CD4-positive, alpha-beta T cell (primary cell): Measurements from ENCODE around the gene NADK. TPM values are rescaled to one million over a fixed set of nuclear protein-coding genes. Genes with fewer than 3 reads are reported as not detected.

Source experiments
- ATAC-seq: fragments of 200-7000 bp; cut with Tn5 transposase; one replicate; pipeline ENCODE4 v1.10.0; 2022; ENCODE audit warnings: mild to moderate bottlenecking; ENCODE audit not compliant: poor library complexity
- CTCF ChIA-PET: fragments of 350-600 bp; sonication (Branson Sonifier 250); formaldehyde crosslinking; loops from one replicate; lab custom pipeline; 2021; ENCODE audit warnings: antibody characterized with exemption, inconsistent platforms; lab: Charles Lee
- POLR2A ChIA-PET: fragments of 350-600 bp; sonication (Branson Sonifier 250); formaldehyde crosslinking; loops from one replicate; lab custom pipeline; 2021; ENCODE audit warnings: antibody characterized with exemption, inconsistent platforms; lab: Charles Lee
- DNase-seq, 14 experiments: peaks; one replicate each; pipeline ENCODE4 v3.0.0-alpha.2; 2013 to 2020; ENCODE audit warnings: mixed read lengths in 2 of 14
- H3K27ac ChIP-seq, 2 donors: one replicate each; pipeline versions ENCODE4 v1.5.1 to v1.7.0; 2013; ENCODE audit warnings: low read length in 2 of 2, low read depth in 1 of 2, mild to moderate bottlenecking in 1 of 2
- H3K27me3 ChIP-seq, 2 experiments: 1 replicate in 1 of 2; 2 replicates in 1 of 2; pipeline versions ENCODE4 v1.6.1 to v1.7.0; 2013; ENCODE audit warnings: low read length in 2 of 2, control low read depth in 1 of 2, mild to moderate bottlenecking in 1 of 2, moderate library complexity in 1 of 2; ENCODE audit not compliant: insufficient read depth in 2 of 2, control insufficient read depth in 1 of 2
- H3K36me3 ChIP-seq: one replicate; pipeline ENCODE4 v1.6.1; 2013; ENCODE audit warnings: low read length, control low read depth; ENCODE audit not compliant: insufficient read depth
- H3K4me1 ChIP-seq: one replicate; pipeline ENCODE4 v1.6.1; 2013; ENCODE audit warnings: low read length, control low read depth; ENCODE audit not compliant: insufficient read depth
- H3K4me3 ChIP-seq: one replicate; pipeline ENCODE4 v1.5.1; 2013; ENCODE audit warnings: mild to moderate bottlenecking, low read length, moderate library complexity
- H3K9me3 ChIP-seq, 2 experiments: 1 replicate in 1 of 2; 2 replicates in 1 of 2; pipeline versions ENCODE4 v1.6.1 to v1.7.0; 2013; ENCODE audit warnings: low read length in 2 of 2, mild to moderate bottlenecking in 2 of 2, control low read depth in 1 of 2, moderate library complexity in 1 of 2; ENCODE audit not compliant: control insufficient read depth in 1 of 2, insufficient read depth in 1 of 2
- H3K27ac Mint-ChIP-seq: one replicate; pipeline ENCODE4 v1.8.0; 2020; ENCODE audit warnings: mixed read lengths
- H3K27me3 Mint-ChIP-seq: one replicate; pipeline ENCODE4 v1.8.0; 2021; ENCODE audit warnings: mixed read lengths
- H3K36me3 Mint-ChIP-seq: one replicate; pipeline ENCODE4 v1.8.0; 2021; ENCODE audit warnings: low read depth, mixed read lengths
- H3K4me1 Mint-ChIP-seq: one replicate; pipeline ENCODE4 v1.8.0; 2021; ENCODE audit warnings: low read depth, mixed read lengths
- H3K4me3 Mint-ChIP-seq: one replicate; pipeline ENCODE4 v1.8.0; 2020; ENCODE audit warnings: mild to moderate bottlenecking, mixed read lengths
- H3K9me3 Mint-ChIP-seq: one replicate; pipeline ENCODE4 v1.8.0; 2020; ENCODE audit warnings: mixed read lengths
- intact Hi-C, 2 experiments: fragments of 100-400 bp; cut with DNase I in 1 of 2; cut with micrococcal nuclease in 1 of 2; formaldehyde crosslinking; loops; one replicate each; pipeline versions ENCODE4 v1.15.1 to v1.9.0; 2023 to 2025; cut with DNase I, micrococcal nuclease
- total RNA-seq, 174 experiments: library from RNA in 2 of 174; stranded (reverse) in 2 of 174; gene quantifications; one replicate each; pipeline ENCODE4 v1.2.3 and lab custom pipeline; 2021 to 2026
- TF ChIP-seq, protein P1 (sequence below): fragments of 200-600 bp; IDR thresholded peaks from one replicate; pipeline ENCODE4 v1.8.0; 2022; ENCODE audit warnings: antibody characterized with exemption, mild to moderate bottlenecking

NADK gene
- total RNA-seq, 2 experiments from 2014 or later, result 19.9 to 25.1 TPM

DNA sequence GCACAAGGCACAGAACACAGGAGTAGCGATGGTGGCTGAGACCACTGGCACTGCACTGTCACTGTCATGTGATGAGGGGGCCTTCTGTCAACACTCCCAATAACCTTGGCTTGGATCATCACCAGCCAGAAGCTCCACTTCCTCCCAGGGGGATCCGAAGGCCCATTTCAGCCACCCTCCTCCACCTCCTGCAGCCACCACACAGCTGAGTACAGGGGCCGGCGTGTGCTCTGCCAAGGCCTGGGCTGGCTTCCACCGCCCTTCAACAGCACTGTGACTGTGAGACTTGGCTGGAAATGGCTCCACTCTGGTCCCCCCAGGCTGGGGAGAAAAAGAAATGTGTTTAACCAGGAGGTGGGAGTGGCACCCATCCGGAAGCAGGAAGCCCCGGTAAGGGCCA, 9.9 kb upstream of the NADK start:
- intact Hi-C loops, result no loop called here
- DNase-seq (no peak), ATAC-seq (no peak)
- peaks cover 82% of the 10 kb centered on the region for H3K36me3 ChIP-seq
- Mint-ChIP-seq H3K4me1 (peaks cover 9% of the 10 kb centered on the region), H3K4me3 (no peak overlapping the region), H3K27me3 (no peaks in the 10 kb centered on the region), H3K36me3 (peaks cover 82% of the 10 kb centered on the region), H3K9me3 (no peaks in the 10 kb centered on the region), H3K27ac (no peak overlapping the region)
- no peak overlapping the region for H3K4me3 ChIP-seq
- TF ChIP-seq, protein P1, sequence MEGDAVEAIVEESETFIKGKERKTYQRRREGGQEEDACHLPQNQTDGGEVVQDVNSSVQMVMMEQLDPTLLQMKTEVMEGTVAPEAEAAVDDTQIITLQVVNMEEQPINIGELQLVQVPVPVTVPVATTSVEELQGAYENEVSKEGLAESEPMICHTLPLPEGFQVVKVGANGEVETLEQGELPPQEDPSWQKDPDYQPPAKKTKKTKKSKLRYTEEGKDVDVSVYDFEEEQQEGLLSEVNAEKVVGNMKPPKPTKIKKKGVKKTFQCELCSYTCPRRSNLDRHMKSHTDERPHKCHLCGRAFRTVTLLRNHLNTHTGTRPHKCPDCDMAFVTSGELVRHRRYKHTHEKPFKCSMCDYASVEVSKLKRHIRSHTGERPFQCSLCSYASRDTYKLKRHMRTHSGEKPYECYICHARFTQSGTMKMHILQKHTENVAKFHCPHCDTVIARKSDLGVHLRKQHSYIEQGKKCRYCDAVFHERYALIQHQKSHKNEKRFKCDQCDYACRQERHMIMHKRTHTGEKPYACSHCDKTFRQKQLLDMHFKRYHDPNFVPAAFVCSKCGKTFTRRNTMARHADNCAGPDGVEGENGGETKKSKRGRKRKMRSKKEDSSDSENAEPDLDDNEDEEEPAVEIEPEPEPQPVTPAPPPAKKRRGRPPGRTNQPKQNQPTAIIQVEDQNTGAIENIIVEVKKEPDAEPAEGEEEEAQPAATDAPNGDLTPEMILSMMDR, result no peak
- H3K27me3 ChIP-seq, result no peaks in the 10 kb centered on the region
- H3K27ac ChIP-seq, result no peak overlapping the region
- peaks cover 7% of the 10 kb centered on the region for H3K4me1 ChIP-seq
- ChIA-PET CTCF (interaction anchor here (1.3 kb wide), 1 partner anchor 121 kb away, joined by 3 read pairs; no protein-coding TSS in a partner anchor), POLR2A (interaction anchor here (0.6 kb wide), 1 partner anchor 99 kb away, joined by 3 read pairs; no protein-coding TSS in a partner anchor)
- no peaks in the 10 kb centered on the region for H3K9me3 ChIP-seq

GRCh38 chr1:1786836-1787605, 8.8 kb upstream of the NADK start:
- intact Hi-C loops, result no loop called here
- ChIA-PET CTCF (interaction anchor here (1.1 kb wide), 1 partner anchor 122 kb away, joined by 3 read pairs; no protein-coding TSS in a partner anchor), POLR2A (interaction anchor here (0.6 kb wide), 1 partner anchor 100 kb away, joined by 3 read pairs; no protein-coding TSS in a partner anchor)
- H3K9me3 ChIP-seq, result no peaks in the 10 kb centered on the region
- H3K4me1 Mint-ChIP-seq, result peaks cover 17% of the 10 kb centered on the region
- H3K27ac ChIP-seq, result no peak overlapping the region
- peaks cover 71% of the 10 kb centered on the region for H3K36me3 ChIP-seq
- peaks cover 71% of the 10 kb centered on the region for H3K36me3 Mint-ChIP-seq
- TF ChIP-seq, protein P1, result no peak
- H3K4me3 ChIP-seq, result no peak overlapping the region
- no peaks in the 10 kb centered on the region for H3K27me3 ChIP-seq
- H3K27me3 Mint-ChIP-seq, result no peaks in the 10 kb centered on the region
- H3K27ac Mint-ChIP-seq, result no peak overlapping the region
- H3K9me3 Mint-ChIP-seq, result no peaks in the 10 kb centered on the region
- ATAC-seq, result no peak
- H3K4me3 Mint-ChIP-seq, result no peak overlapping the region
- peaks cover 19% of the 10 kb centered on the region for H3K4me1 ChIP-seq
- no peak for DNase-seq

DNA sequence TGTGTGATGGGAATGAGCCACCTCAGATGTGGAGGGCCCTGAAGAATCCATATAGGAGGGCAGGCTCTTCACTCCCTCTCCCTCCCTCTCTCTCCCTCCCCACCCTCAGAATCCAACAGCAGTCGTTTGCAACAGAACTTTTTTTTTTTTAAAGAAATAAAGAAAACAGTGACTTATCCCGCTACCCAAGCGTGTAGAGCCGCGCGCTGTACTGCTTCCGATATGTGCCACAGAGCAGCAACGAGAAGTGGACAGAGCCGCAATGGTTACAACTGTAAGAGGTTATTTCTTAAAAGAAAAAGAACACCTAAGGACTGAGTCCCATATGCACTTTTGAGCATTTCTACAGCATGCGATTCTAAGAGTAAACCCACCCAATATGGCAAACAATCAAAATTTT, 7.4 kb upstream of the NADK start:
- H3K4me3 ChIP-seq, result no peak overlapping the region
- Mint-ChIP-seq H3K9me3 (no peaks in the 10 kb centered on the region), H3K36me3 (peaks cover 60% of the 10 kb centered on the region), H3K4me1 (peaks cover 29% of the 10 kb centered on the region), H3K4me3 (no peak overlapping the region), H3K27me3 (no peaks in the 10 kb centered on the region), H3K27ac (no peak overlapping the region)
- peaks cover 32% of the 10 kb centered on the region for H3K4me1 ChIP-seq
- intact Hi-C loops, result no loop called here
- DNase-seq, result no peak
- no peaks in the 10 kb centered on the region for H3K27me3 ChIP-seq
- POLR2A ChIA-PET, result no interaction called here
- CTCF ChIA-PET, result interaction anchor here (1.3 kb wide), 1 partner anchor 120 kb away, joined by 3 read pairs; no protein-coding TSS in a partner anchor
- no peak for ATAC-seq
- H3K9me3 ChIP-seq, result no peaks in the 10 kb centered on the region
- H3K36me3 ChIP-seq, result peaks cover 60% of the 10 kb centered on the region
- H3K27ac ChIP-seq, result no peak overlapping the region
- TF ChIP-seq, protein P1, result no peak
